Measurements from ENCODE around the gene ZNF445. TPM values are rescaled to one million over a fixed set of nuclear protein-coding genes. Genes with fewer than 3 reads are reported as not detected.
"Not testable (repeated sequence)": the region's sequence is repeated elsewhere in the genome, so short reads cannot be mapped to it uniquely, and the experiment has no call there.

Gene ZNF445
- total RNA-seq, 1 donor = 9.8 TPM

GRCh38 chr3:44504566-44504965, 27.1 kb upstream of the ZNF445 start:
- H3K4me3 ChIP-seq (ENCODE audit: insufficient read depth, low read length) = no peak overlapping the region
- no peak overlapping the region for H3K27ac ChIP-seq (ENCODE audit: low read depth, low read length)
- H2AFZ ChIP-seq (ENCODE audit: low read length) = no peak overlapping the region
- TF ChIP-seq CTCF (IDR thresholded peaks at IDR 0.05; ENCODE audit: extremely low read depth, low read depth, low read length) = no peak
- H3K27me3 ChIP-seq (ENCODE audit: insufficient read depth, low read length) = no peaks in the 10 kb centered on the region
- H3K9me3 ChIP-seq (ENCODE audit: low read depth, low read length) = peaks cover 7% of the 10 kb centered on the region
- no peak overlapping the region for H3K4me2 ChIP-seq (ENCODE audit: insufficient read depth, low read length)
- no peaks in the 10 kb centered on the region for H4K20me1 ChIP-seq (ENCODE audit: insufficient read depth, low read length)
- DNase-seq (ENCODE audit: insufficient read length, low spot score, missing footprints) = no peak
- H3K36me3 ChIP-seq (ENCODE audit: insufficient read depth, low read length) = peaks cover 14% of the 10 kb centered on the region
- H3K4me1 ChIP-seq (ENCODE audit: insufficient read depth, low read length) = peaks cover 3% of the 10 kb centered on the region
- peaks cover 57% of the 10 kb centered on the region for H3K79me2 ChIP-seq (ENCODE audit: insufficient read depth, low read length)

- H3K27me3 ChIP-seq (ENCODE audit: insufficient read depth, low read length); H3K27ac ChIP-seq (ENCODE audit: low read depth, low read length); H3K4me3 ChIP-seq (ENCODE audit: insufficient read depth, low read length); H3K4me1 ChIP-seq (ENCODE audit: insufficient read depth, low read length); H2AFZ ChIP-seq (ENCODE audit: low read length); H3K4me2 ChIP-seq (ENCODE audit: insufficient read depth, low read length); DNase-seq (ENCODE audit: insufficient read length, low spot score, missing footprints); H4K20me1 ChIP-seq (ENCODE audit: insufficient read depth, low read length): not testable (repeated sequence)
- peaks cover 44% of the 10 kb centered on the region for H3K79me2 ChIP-seq (ENCODE audit: insufficient read depth, low read length)
- H3K36me3 ChIP-seq (ENCODE audit: insufficient read depth, low read length) = peaks cover 15% of the 10 kb centered on the region
- peaks cover 15% of the 10 kb centered on the region for H3K9me3 ChIP-seq (ENCODE audit: low read depth, low read length)
Measured at GRCh38 chr3:44503178-44503577, 25.7 kb upstream of the ZNF445 start.

- no peak for TF ChIP-seq CTCF (IDR thresholded peaks at IDR 0.05; ENCODE audit: extremely low read depth, low read depth, low read length)
- DNase-seq (ENCODE audit: insufficient read length, low spot score, missing footprints) = no peak
- peaks cover 34% of the 10 kb centered on the region for H3K79me2 ChIP-seq (ENCODE audit: insufficient read depth, low read length)
Measured at GRCh38 chr3:44501971-44502370, 24.5 kb upstream of the ZNF445 start.

GRCh38 chr3:44499899-44500168, 22.4 kb upstream of the ZNF445 start:
- not testable (repeated sequence) for DNase-seq (ENCODE audit: insufficient read length, low spot score, missing footprints); H3K4me1 ChIP-seq (ENCODE audit: insufficient read depth, low read length); H3K4me2 ChIP-seq (ENCODE audit: insufficient read depth, low read length); H3K4me3 ChIP-seq (ENCODE audit: insufficient read depth, low read length); H3K27me3 ChIP-seq (ENCODE audit: insufficient read depth, low read length); H4K20me1 ChIP-seq (ENCODE audit: insufficient read depth, low read length); H3K27ac ChIP-seq (ENCODE audit: low read depth, low read length); H2AFZ ChIP-seq (ENCODE audit: low read length)
- Histone ChIP-seq H3K79me2 (ENCODE audit: insufficient read depth, low read length) (peaks cover 15% of the 10 kb centered on the region), H3K9me3 (ENCODE audit: low read depth, low read length) (peaks cover 15% of the 10 kb centered on the region), H3K36me3 (ENCODE audit: insufficient read depth, low read length) (peaks cover 15% of the 10 kb centered on the region)

More at GRCh38 chr3:44501971-44502370, 24.5 kb upstream of the ZNF445 start:
- peaks cover 15% of the 10 kb centered on the region for H3K9me3 ChIP-seq (ENCODE audit: low read depth, low read length)
- H3K36me3 ChIP-seq (ENCODE audit: insufficient read depth, low read length) = peaks cover 15% of the 10 kb centered on the region
- H3K4me3 ChIP-seq (ENCODE audit: insufficient read depth, low read length) = no peak overlapping the region
- H2AFZ ChIP-seq (ENCODE audit: low read length) = no peak overlapping the region
- H3K27ac ChIP-seq (ENCODE audit: low read depth, low read length) = no peak overlapping the region
- no peaks in the 10 kb centered on the region for H4K20me1 ChIP-seq (ENCODE audit: insufficient read depth, low read length)
- H3K4me1 ChIP-seq (ENCODE audit: insufficient read depth, low read length) = no peaks in the 10 kb centered on the region
- H3K27me3 ChIP-seq (ENCODE audit: insufficient read depth, low read length) = no peaks in the 10 kb centered on the region
- H3K4me2 ChIP-seq (ENCODE audit: insufficient read depth, low read length) = no peak overlapping the region

- Histone ChIP-seq H3K27ac (ENCODE audit: low read depth, low read length) (no peak overlapping the region), H3K27me3 (ENCODE audit: insufficient read depth, low read length) (no peaks in the 10 kb centered on the region), H3K9me3 (ENCODE audit: low read depth, low read length) (peaks cover 15% of the 10 kb centered on the region), H4K20me1 (ENCODE audit: insufficient read depth, low read length) (no peaks in the 10 kb centered on the region), H3K4me3 (ENCODE audit: insufficient read depth, low read length) (no peak overlapping the region), H3K4me1 (ENCODE audit: insufficient read depth, low read length) (no peaks in the 10 kb centered on the region), H2AFZ (ENCODE audit: low read length) (no peak overlapping the region), H3K4me2 (ENCODE audit: insufficient read depth, low read length) (no peak overlapping the region), H3K36me3 (ENCODE audit: insufficient read depth, low read length) (peaks cover 15% of the 10 kb centered on the region), H3K79me2 (ENCODE audit: insufficient read depth, low read length) (peaks cover 15% of the 10 kb centered on the region)
- no peak for TF ChIP-seq CTCF (IDR thresholded peaks at IDR 0.05; ENCODE audit: extremely low read depth, low read depth, low read length)
- DNase-seq (ENCODE audit: insufficient read length, low spot score, missing footprints) = no peak
Measured at GRCh38 chr3:44499149-44499898, 21.9 kb upstream of the ZNF445 start.
